ENCODE results near the gene CACNA1A.

CACNA1A gene

GRCh38 chr19:13286195-13286985 is 219.9 kb downstream of the CACNA1A start (continued):
- TF ChIP-seq ZIC2 (tag by site-specific recombination; IDR thresholded peaks at IDR 0.05): no peak
- TF ChIP-seq, protein P1, sequence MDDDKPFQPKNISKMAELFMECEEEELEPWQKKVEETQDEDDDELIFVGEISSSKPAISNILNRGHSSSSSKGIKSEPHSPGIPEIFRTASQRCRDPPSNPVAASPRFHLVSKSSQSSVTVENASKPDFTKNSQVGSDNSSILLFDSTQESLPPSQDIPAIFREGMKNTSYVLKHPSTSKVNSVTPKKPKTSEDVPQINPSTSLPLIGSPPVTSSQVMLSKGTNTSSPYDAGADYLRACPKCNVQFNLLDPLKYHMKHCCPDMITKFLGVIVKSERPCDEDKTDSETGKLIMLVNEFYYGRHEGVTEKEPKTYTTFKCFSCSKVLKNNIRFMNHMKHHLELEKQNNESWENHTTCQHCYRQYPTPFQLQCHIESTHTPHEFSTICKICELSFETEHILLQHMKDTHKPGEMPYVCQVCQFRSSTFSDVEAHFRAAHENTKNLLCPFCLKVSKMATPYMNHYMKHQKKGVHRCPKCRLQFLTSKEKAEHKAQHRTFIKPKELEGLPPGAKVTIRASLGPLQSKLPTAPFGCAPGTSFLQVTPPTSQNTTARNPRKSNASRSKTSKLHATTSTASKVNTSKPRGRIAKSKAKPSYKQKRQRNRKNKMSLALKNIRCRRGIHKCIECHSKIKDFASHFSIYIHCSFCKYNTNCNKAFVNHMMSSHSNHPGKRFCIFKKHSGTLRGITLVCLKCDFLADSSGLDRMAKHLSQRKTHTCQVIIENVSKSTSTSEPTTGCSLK (tag by site-specific recombination; IDR thresholded peaks at IDR 0.05): no peak

DNA sequence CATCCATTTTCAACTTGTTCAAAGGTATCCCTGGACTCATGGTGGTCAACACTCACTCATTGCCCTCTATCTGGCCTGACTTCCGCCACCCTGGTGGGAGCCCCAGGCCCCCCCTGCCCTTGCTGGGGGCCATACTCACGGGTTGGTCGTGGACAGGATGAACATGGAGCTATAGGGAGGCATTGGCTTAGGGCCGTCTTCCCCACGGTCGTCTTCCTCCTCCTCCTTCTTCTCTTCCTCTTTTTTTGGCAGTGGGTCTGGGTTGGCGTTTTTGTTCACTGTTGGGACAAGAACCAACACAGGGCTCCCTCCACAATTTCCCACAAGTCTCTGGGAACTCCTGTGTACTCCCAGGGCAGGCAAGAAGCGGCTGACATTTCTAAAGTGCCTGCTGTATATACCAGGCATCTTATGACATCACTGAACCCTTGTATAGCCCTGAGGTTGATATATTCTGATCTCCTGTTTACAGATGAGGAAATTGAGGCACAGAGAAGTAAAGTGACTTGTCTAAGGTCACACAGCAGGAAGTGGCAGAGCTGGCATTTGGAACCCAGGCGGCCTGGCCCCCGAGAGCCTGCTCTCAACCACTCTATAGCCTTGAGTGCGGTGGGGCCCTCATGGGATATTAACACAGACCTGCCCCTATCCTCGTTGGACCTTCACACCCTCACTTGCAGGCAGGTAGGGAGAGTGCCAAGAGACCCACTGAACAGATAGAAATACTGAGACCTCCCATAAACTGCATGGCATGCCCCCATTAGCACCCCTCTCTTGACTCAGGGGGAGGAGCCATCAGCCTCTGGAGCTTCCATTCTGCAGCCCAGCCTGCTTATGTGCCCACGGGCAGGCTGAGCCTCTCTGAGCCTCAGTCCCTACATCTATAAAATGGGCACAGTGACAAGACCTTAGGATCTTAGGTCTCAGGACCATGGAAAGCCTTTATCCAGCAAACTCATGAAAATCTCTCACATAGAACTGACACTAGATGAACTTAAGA is 221.1 kb downstream of the CACNA1A start:
- Histone ChIP-seq H3K4me1 (ENCODE audit: control insufficient read depth, insufficient read depth, low read length) (no peaks in the 10 kb centered on the region), H3K4me3 (ENCODE audit: low read depth, low read length) (no peak overlapping the region), H3K27ac (ENCODE audit: extremely low read depth, low read depth, low read length) (no peak overlapping the region), H3K36me3 (ENCODE audit: control insufficient read depth in 2 of 2, insufficient read depth in 1 of 2, low read length in 2 of 2) (no peaks in the 10 kb centered on the region), H3K9me3 (ENCODE audit: control insufficient read depth, insufficient read depth, low read depth, low read length) (no peaks in the 10 kb centered on the region)
- ChIA-PET CTCF (no interaction called here), POLR2A (no interaction called here)
- no peak for TF ChIP-seq ZXDB (tag by site-specific recombination; IDR thresholded peaks at IDR 0.05)

- POLR2A ChIA-PET: no interaction called here
- no peaks in the 10 kb centered on the region for H3K4me1 ChIP-seq (ENCODE audit: control insufficient read depth, insufficient read depth, low read length)
- TF ChIP-seq BCL11A (tag by site-specific recombination; IDR thresholded peaks at IDR 0.05; ENCODE audit: low read depth) (no peak), ZNF768 (tag by site-specific recombination; IDR thresholded peaks at IDR 0.05) (peak; percentile 59; the same call in 1 of the 2 replicates), ZNF239 (tag by site-specific recombination; IDR thresholded peaks at IDR 0.05) (peak; percentile 98)
- H3K36me3 ChIP-seq (ENCODE audit: control insufficient read depth in 2 of 2, insufficient read depth in 1 of 2, low read length in 2 of 2): no peaks in the 10 kb centered on the region
- H3K4me3 ChIP-seq (ENCODE audit: low read depth, low read length): no peak overlapping the region
- no peaks in the 10 kb centered on the region for H3K9me3 ChIP-seq (ENCODE audit: control insufficient read depth, insufficient read depth, low read depth, low read length)
- H3K27ac ChIP-seq (ENCODE audit: extremely low read depth, low read depth, low read length): no peak overlapping the region
- CTCF ChIA-PET: interaction anchor here (0.6 to 2.7 kb wide), 5 partner anchors 67 to 318 kb away, joined by 3 to 5 read pairs (median 3); no protein-coding TSS in a partner anchor
These were observed 222.4 kb downstream of the CACNA1A start for GRCh38 chr19:13283871-13284270.

GRCh38 chr19:13282486-13283065 is 223.7 kb downstream of the CACNA1A start:
- ChIA-PET CTCF (interaction anchor here (2.7 kb wide), 1 partner anchor 148 kb away, joined by 5 read pairs; no protein-coding TSS in a partner anchor), POLR2A (no interaction called here)
- Histone ChIP-seq H3K36me3 (ENCODE audit: control insufficient read depth in 2 of 2, insufficient read depth in 1 of 2, low read length in 2 of 2) (no peaks in the 10 kb centered on the region), H3K4me1 (ENCODE audit: control insufficient read depth, insufficient read depth, low read length) (no peaks in the 10 kb centered on the region), H3K9me3 (ENCODE audit: control insufficient read depth, insufficient read depth, low read depth, low read length) (no peaks in the 10 kb centered on the region), H3K4me3 (ENCODE audit: low read depth, low read length) (no peak overlapping the region), H3K27ac (ENCODE audit: extremely low read depth, low read depth, low read length) (no peak overlapping the region)
- no peak for TF ChIP-seq GLI4 (tag by site-specific recombination; IDR thresholded peaks at IDR 0.05)
- no peak for TF ChIP-seq ZNF654 (tag by site-specific recombination; IDR thresholded peaks at IDR 0.05; ENCODE audit: low read depth)
- TF ChIP-seq PRDM10 (tag by site-specific recombination; IDR thresholded peaks at IDR 0.05): peak; percentile 86
- no peak for TF ChIP-seq ZNF174 (tag by site-specific recombination; IDR thresholded peaks at IDR 0.05)
- TF ChIP-seq ZNF664 (tag by site-specific recombination; IDR thresholded peaks at IDR 0.05): peak; percentile 63
- no peak for TF ChIP-seq PRDM2 (tag by site-specific recombination; IDR thresholded peaks at IDR 0.05; ENCODE audit: borderline replicate concordance)

All from HEK293 (cell line).